Measurements from ENCODE around the gene GDNF.

DNA sequence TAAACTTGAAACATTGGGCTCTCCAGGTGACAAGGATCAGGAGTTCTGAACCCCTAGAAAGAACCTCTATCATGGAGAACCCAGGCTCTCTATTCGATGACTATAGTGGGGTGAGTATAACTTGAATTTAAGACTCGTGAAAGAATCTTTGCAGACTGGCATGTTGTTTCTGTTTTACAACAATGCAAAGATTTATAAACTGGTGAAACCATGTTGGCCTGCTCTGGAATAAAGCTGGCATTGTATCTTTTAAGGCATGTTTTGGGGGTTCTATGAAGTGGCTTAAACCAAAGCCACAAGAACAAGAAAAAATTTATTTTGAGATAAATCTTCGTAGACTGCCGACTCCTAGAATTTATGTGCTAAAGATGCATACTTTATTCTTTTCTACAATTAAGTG is 9.8 kb upstream of the GDNF start:
- TF ChIP-seq, protein P1, sequence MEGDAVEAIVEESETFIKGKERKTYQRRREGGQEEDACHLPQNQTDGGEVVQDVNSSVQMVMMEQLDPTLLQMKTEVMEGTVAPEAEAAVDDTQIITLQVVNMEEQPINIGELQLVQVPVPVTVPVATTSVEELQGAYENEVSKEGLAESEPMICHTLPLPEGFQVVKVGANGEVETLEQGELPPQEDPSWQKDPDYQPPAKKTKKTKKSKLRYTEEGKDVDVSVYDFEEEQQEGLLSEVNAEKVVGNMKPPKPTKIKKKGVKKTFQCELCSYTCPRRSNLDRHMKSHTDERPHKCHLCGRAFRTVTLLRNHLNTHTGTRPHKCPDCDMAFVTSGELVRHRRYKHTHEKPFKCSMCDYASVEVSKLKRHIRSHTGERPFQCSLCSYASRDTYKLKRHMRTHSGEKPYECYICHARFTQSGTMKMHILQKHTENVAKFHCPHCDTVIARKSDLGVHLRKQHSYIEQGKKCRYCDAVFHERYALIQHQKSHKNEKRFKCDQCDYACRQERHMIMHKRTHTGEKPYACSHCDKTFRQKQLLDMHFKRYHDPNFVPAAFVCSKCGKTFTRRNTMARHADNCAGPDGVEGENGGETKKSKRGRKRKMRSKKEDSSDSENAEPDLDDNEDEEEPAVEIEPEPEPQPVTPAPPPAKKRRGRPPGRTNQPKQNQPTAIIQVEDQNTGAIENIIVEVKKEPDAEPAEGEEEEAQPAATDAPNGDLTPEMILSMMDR (IDR thresholded peaks at IDR 0.05), result no peak
- TF ChIP-seq POLR2A (IDR thresholded peaks at IDR 0.05), result no peak
- no peak for TF ChIP-seq EP300 (IDR thresholded peaks at IDR 0.05)
- no peak for TF ChIP-seq POLR2AphosphoS5 (IDR thresholded peaks at IDR 0.05)
